ENCODE data around the gene PCSK7.
"Not testable (repeated sequence)": the region's sequence is repeated elsewhere in the genome, so short reads cannot be mapped to it uniquely, and the experiment has no call there.

Gene PCSK7

DNA sequence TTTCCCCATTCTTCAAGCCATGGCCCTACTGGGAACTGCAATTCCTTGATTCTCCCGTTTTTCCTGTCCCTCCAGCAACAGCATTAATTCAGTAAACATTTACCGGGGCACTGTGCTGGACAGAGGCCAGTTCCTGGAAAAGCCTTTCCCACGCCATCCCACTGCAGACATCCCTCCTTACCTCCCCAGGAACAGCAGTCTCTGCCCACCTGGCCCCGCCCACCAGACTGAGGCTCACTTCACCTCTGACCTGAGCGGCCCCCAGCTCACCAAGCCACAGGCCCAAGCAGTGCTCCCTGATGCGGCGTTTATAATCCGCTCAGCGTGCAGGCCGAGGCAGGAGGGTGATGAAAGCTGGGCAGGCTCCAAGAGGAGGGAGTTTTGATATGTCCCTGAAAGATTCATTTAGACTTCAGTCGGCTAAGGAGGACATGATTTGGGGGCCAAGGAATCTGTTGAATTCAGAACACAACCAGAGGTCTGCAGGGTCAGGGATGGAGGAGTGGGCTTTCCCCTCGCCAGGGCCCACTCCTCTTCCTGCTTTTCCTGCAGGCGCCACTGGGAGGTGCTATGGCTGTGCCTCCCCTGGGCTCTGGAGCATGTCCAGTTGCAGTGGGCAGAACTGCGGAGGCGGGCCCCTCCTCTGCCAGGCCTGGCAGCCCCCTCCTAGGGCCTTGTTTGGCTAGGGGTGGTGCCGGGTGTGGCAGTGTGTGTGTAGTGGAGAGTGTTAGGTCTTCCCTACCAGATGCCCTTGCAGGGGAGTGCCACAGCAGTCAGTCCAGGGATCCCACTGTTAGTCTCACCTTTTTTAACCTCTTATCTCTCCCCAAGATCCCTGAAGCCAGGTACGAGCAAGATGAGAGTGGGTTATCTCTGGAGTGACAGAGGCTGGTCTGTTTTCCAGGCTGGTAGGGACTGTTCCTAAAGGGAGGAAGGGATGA lies 34.1 kb downstream of the PCSK7 start:
- DNase-seq, result no peak

DNA sequence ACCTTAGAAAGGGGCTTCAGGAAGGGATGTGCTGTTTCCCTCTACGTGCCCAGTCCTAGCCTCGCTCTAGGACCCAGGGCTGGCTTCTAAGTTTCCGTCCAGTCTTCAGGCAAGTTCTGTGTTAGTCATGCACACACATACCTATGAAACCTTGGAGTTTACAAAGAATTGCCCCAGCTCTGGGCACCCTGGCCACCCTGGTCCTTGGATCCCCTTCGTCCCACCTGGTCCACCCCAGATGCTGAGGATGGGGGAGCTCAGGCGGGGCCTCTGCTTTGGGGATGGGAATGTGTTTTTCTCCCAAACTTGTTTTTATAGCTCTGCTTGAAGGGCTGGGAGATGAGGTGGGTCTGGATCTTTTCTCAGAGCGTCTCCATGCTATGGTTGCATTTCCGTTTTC lies 34.9 kb downstream of the PCSK7 start:
- no peak for DNase-seq

DNA sequence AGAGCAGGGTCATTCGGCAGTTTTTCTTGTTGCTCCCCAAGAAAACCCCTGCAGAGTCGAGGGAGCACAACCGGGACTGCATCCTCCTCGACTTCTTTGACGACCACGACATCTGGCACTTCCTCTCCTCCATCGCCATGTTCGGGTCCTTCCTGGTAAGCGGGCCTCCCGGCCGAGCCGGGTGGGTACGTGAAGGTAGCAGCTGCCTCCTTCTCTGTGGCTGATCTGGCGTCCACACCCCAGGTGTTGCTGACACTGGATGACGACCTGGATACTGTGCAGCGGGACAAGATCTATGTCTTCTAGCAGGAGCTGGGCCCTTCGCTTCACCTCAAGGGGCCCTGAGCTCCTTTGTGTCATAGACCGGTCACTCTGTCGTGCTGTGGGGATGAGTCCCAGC lies 36.1 kb downstream of the PCSK7 start:
- DNase-seq, result no peak

DNA sequence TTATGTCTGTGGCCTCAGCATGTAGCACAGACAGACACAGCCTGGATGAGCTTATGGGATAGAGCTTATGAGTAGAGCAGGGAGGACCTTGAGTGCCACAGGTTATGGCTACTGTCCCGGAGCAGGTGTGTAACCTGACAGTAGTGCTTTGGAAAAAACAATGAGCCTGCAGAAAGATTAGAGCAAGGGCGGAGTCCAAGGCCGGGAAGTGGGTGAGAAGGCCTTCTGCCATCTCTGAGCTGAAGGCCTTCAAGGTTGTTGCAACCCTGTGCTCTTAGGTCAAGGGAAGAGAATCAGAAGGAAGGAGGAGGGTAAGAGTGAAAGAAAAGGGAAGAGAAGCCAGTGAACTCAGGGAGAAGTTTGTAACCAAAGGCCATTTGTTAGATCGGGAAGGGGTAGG lies 36.6 kb downstream of the PCSK7 start:
- DNase-seq, result no peak

DNA sequence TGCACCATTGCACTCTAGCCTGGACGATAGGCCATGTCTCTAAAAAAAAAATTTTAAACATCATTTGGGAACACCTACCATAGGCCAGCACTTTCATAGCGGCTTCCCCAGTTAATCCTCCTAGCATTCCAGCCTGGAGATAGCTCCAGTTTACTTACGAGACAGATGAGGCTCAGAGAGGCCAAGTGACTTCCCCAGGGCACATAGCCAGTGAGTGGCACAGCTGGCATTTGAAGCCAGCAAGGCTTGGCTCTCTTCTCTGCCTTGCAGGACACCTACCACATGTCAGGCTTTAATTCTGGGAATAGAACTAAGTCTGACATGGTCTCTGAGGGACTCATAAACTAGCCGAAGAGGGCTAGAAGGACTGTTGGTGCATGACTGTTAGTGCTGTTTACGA lies 37.6 kb downstream of the PCSK7 start:
- DNase-seq, result no peak

DNA sequence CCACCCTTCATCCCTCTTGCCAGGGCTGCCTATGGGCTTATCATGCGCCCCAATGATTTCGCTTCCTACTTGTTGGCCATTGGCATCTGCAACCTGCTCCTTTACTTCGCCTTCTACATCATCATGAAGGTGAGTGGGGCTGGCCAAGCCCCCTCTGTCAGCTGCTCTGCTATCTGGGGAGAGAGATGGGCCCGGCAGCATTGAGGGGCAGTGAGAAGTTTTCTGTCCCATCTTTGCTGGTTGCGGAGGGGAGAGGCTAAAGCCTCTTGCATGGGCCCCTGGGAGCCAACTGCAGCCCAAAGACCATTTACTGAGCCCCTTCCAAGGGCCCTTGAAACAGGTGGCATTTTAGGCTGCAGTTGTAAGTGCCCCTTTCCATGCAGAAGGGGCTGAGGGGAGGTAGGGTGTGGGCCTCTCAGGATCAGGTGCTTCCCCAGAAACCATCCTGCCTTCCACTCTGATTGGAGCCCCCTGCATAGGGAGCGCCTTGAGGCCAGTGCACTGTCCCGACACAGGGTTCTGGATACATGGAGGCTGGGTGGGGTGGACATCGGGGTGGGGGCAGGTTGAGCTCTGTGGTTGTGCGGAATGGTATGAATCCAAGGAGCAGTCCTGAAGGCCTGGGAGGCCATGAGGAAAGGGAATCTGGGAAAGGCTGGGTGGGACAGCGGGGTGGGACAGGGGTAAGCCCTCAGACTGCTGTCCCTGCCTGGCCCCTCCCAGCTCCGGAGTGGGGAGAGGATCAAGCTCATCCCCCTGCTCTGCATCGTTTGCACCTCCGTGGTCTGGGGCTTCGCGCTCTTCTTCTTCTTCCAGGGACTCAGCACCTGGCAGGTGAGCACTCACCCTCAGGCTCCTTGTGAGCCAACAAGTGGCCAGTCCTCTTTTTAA lies 38.5 kb downstream of the PCSK7 start:
- DNase-seq, result no peak

DNA sequence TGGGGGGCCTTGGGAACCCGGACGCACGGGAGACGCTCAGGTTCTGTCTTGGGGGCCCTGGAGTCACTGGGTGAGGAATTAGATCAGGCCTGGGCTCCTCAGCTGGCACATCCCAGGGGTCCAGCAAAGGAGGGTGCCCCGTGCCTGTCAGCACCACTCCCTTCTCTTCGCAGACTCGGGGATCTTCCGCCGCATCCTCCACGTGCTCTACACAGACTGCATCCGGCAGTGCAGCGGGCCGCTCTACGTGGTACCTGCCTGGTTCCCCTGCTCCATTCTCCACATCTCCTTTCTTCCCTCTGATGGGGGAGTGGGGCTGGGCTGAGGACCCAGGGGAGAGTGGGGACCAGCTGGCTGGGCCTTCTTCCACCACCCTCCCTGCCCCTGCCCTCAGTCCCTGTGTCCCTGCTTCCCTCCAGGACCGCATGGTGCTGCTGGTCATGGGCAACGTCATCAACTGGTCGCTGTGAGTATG lies 39.4 kb downstream of the PCSK7 start:
- DNase-seq, result no peak

DNA sequence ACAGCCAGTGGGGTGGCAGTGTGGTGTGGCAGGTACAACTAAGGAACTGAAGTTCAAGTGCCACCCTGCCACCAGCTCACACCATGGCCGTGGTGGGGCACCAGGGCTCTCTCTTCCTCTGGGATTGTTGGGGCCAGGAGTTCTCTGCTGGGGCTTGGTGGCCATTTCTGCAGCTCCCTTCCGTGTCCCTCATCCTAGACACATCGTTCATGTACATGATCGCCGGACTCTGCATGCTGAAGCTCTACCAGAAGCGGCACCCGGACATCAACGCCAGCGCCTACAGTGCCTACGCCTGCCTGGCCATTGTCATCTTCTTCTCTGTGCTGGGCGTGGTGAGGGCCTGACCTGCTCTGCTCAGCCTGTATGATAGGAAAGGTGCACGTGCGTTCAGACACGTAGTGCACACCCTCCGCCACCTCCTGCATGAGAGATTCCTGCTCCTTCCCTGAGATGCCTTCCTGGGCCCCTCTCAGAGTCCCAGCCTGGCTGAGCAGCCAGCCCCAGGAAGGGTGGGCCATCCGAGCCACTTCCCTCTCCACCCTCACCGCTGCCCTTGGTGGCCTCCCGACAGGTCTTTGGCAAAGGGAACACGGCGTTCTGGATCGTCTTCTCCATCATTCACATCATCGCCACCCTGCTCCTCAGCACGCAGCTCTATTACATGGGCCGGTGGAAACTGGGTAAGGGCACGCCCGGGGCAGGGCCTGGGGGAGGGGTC lies 40.0 kb downstream of the PCSK7 start:
- DNase-seq, result no peak

DNA sequence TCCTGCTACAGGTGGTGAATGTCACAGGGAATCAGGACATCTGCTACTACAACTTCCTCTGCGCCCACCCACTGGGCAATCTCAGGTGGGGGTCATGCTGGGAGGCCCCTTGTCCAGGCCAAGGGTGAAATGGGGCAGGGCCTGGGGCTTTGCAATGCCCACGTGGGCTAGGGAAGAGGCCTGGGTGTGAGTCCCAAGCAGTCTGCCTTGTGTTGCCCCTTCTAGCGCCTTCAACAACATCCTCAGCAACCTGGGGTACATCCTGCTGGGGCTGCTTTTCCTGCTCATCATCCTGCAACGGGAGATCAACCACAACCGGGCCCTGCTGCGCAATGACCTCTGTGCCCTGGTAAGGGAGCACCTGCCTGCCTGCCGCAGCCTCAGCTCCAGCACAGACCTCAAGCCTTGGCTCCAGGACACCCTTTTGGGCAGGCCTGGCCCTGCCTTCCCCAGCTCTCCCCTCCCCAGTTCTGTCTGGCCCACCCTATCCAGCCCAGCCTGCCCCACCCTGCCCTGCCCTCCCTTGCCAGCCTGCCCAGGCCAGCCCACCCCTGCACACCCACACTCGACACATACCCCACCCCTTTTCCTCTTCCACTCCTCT lies 41.8 kb downstream of the PCSK7 start:
- no peak for DNase-seq

DNA sequence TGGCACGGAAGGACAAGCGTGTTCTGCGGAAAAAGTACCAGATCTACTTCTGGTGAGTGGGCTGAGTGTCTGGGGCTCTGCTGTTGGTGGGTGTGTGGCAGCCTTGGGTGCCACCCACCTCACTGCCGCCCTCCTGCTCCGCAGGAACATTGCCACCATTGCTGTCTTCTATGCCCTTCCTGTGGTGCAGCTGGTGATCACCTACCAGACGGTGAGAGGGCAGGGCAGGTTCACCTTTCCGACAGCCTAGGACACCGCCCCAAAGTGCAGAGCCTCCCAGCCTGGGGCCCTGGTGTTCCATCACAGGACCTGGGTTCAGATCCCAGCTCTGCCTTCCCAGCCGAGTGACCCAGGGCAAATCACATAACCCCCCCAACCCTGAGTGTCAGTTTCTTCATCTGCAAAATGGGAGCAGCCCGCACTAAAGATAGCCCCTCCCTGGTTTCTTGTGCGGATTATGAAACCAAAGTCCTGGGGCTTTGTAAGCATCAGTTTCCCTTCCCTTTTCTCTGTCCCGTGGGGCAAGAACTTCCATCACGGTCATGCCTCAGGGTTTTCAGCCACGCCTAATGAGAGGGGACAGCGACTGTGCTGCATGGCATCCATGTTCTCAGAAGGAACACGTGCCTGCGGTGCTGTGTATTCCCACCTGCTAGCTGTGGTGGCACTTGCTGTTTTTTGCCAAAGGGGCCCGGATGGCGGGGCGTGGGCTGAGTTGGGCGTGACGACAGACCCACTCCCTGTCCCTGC lies 42.5 kb downstream of the PCSK7 start:
- DNase-seq, result no peak

DNA sequence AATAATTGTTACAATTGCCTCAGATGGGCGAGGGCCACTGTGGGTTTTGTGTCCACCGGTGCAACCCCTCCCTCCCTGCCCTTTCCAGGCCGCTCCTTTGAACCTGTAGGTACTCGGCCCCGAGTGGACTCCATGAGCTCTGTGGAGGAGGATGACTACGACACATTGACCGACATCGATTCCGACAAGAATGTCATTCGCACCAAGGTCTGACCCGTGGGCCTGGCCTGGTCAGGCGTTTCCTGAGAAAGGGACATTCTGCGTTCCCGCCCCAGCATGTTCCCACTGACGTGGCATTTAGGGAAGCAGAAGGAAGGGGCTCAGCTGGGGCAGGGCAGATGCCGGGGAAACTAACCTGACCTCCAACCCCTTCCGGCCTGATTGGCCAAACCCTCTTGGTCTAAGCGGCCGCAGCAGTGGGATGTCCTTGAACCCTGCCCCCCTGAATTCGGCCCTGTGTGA lies 43.2 kb downstream of the PCSK7 start:
- no peak for DNase-seq

DNA sequence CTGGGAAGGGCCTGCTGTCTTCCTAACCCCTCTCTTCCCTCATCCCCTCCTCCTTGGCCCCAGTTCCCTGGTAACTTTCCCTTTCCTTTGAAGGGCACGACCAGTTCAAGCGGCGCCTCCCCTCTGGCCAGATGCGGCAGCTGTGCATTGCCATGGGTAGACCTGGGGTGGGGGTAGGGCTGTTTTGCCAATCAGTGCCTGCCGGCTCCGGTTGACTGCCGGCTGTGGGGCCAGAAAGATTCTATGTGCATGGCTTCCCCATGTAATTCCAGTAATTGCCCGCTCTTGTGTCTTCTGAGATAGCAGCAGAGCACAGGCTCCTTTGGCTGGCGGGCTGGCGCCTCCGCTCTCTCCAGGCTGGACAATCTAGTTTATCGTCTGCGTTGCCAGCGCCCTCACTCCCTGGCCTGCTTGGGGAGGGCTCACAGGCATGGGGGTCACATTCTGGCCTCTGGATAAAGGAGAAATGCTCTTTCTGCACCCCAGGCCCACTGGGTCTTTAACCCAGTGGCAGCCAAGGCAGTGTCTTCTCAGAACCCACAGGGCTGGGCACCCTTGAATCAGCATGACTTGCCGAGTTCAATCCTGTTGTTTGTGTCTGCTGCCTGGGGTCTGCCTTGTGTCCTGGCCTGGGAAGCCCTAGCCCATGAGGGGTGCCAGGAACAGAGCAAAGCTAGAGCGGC lies 43.9 kb downstream of the PCSK7 start:
- no peak for DNase-seq

DNA sequence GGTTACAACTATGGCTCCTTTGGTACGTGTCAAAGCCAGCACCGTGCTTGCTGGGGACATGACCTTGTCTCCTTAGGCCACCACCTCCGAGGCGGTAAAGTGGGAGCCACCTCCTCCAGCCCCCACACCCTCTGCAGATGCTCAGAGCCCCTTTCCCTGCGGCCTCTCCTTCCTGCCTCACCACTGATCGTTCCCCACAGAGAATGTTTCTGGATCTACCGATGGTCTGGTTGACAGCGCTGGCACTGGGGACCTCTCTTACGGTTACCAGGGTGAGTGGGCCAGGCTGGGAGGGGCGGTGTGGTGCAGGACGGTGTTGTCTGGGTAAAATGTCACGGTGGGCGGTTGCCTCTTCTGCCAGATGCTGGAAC lies 44.5 kb downstream of the PCSK7 start:
- no peak for DNase-seq

DNA sequence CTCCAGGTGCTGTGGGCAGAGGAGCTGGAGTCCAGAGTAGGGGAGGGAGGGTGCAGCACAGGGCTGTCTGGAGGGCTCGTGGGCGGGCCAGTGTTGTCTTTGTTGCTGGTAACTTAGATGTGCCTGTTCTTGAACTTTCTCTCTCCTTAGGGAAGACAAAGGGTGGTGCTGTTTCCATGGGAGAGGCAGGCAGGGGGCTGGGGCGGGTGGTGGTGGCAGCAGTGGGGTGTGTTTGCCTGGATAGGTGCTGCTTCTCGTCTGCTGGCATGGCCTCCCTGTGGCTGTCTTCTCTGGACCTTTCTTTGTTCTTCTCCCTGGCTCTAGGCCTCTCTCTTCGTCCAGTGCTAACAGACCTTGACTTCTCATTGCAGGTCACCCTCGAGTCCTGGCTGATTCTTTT lies 44.9 kb downstream of the PCSK7 start:
- DNase-seq, result no peak

DNA sequence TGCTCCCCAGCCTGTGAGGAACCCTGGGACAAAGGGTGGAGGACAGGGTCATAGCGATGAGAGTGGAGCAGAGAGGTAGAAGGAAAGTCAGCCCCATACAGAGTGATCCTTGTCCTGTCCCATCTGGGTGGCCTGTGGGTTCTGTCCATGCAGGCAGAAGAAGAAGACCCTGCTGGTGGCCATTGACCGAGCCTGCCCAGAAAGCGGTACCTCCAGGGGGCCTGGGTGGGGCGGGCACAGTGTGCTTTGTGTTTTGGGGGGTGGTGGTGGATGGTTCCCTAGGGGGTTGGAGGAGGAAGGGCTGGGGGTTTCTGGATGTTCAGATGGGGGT lies 45.5 kb downstream of the PCSK7 start:
- DNase-seq, result no peak

DNA sequence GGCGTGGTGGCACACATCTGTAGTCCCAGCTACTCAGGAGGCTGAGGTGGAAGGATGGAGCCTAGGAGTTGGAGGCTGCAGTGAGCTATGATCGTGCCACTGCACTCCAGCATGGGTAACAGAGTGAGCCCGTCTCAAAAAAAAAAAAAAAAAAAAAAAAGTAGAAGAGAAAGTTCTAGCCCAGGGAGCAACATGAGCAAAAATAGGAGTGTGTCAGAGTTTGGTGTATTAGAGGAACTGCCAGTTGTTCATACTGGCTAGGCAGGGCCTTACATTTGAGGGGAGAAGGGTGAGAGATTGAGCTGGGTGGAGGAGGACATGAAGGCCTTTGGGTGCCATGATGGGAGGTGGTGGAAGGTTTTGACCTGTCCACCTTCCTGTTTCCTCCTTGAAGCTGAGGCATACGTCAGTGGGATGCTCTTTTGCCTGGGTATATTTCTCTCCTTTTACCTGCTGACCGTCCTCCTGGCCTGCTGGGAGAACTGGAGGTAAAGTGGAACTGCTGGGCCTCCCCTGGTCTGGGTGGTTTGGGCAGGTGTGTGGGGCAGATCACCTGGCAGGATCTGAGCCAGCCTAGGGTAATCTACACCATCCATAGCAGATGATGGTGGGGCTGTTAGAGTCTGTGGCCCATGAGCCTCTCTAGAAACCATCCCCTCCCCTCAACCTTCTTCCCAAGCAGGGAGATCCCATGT lies 46.0 kb downstream of the PCSK7 start:
- no peak for DNase-seq

DNA sequence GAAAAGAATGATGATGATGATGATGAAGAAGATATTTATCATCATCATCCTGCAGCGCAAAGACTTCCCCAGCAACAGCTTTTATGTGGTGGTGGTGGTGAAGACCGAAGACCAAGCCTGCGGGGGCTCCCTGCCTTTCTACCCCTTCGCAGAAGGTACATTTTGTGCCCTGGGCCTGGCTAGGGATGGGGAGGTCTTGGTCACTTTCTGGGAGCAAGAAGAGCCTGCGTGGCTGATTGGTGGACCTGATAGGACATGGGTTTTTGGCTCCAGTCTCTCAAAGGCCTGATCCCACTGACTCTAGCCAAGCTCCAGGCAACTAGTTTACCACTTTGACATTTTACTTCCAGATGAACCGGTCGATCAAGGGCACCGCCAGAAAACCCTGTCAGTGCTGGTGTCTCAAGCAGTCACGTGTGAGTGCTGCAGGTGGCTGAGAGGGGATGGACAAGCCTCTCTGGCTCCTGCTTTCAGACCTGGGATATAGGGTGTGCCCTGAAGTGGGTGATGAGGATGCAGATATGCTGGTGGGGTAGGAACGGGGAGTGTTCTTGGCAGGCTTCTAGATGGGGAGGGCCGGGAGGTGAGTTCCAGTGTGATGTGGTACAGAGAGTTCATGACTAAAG lies 48.0 kb downstream of the PCSK7 start:
- DNase-seq, result no peak

DNA sequence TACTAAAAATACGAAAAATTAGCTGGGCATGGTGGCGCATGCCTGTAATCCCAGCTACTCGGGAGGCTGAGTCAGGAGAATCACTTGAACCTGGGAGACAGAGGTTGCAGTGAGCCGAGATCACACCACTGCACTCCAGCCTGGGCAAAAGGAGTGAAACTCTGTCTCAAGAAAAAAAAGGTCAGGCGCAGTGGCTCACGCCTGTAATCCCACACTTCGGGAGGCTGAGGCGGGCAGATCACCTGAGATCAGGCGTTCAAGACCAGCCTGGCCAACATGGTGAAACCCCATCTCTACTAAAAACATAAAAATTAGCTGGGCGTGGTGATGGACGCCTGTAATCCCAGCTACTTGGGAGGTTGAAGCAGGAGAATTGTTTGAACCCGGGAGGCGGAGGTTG lies 48.7 kb downstream of the PCSK7 start:
- not testable (repeated sequence) for DNase-seq

DNA sequence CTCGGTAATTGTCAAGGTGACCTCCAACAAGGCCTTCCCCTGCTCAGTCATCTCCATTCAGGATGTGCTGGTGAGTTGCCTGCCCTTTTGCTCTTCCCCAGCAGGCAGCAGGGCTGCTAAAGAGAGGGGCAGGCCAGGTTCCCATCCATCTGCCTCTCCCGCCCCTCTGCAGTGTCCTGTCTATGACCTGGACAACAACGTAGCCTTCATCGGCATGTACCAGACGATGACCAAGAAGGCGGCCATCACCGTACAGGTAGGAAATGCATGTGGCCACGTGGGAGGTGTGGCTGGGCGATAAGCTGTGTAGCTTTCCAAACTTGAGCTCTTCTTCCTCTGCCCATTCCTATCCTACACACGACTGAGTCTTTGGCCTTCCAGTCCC lies 49.3 kb downstream of the PCSK7 start:
- no peak for DNase-seq
